A549 treated with AZD9567 at 1 μM for 4 hours (cell line): ENCODE measurements around the gene C16orf46. TPM values are rescaled to one million over a fixed set of nuclear protein-coding genes. Genes with fewer than 3 reads are reported as not detected.

Experiments used
- total RNA-seq: library from RNA; stranded (reverse); fragments of 200-300 nt; extraction: Qiagen RNA extraction; gene quantifications from 5 replicates; pipeline ENCODE4 v1.2.3, GENCODE V29; 2022; ENCODE audit not compliant: insufficient read depth

C16orf46 gene, protein sequence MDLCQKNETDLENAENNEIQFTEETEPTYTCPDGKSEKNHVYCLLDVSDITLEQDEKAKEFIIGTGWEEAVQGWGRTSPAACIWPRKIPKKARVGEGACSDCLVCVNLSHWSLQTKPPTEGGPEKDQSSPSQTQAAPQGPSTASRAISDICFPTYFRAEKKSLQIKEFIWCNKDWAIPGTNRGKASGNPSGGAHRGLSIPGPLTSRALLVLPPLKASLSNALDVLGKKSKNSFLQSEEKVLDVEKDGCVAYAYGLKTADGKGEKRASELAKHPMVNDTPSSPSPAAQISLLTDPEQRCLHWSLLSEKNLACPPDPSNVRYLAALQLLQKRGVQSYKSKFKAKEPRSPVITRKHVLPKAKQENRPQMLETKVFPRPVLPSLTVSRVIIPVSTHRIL
- total RNA-seq: 0.44 to 1.00 TPM (median 0.70 TPM) in 4 of 5 replicates, not detected in the other

GRCh38 chr16:81077076-81077940 lies at the start of gene C16orf46:
Gene C16orf46 (minus strand): TSS chr16:81077238. CDS start chr16:81063955, 13,283 bp downstream.

DNA sequence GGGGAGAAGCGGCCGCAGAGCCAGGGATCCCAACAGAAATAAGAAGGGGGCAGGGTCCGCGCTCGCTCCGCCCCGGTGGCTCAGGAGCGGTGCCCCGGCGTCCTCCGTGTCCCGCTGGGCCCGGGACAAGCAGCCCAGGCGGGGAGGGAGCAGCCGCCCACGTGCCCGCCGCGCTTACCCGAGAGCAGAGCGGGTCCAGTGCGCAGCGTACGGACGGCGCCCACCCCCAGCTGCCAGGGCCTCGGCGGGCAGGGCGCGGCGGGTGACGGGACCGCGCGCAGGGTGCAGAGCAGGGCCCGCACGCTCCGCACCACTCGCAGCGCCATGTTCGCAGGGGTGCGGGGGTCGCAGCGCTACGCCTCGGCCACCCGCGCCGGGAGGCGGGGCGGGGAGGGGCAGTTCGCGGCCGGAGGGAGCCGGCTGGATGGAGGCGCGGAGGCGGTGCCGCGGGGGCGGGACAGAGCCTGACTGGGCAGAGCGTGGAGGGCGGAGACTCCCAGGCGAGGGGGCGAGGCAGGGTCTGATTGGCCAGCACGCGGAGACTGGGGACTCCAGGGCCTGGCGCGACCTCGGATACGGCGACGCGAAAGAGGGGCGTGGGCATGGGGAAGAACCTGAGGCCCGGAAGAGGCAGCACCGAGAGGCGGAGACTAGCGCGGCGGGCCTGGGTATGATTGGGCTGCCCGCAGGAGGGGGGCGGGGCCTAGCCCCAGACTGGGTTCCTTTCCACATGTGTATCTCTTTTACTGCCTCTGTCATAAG lies 19.1 kb upstream of the C16orf46 start, which contains the start of gene GCSH:
Gene GCSH (minus strand): TSS at position 443 of the 762 bp plus-strand sequence. CDS start 117 bp downstream, at position 326.

DNA sequence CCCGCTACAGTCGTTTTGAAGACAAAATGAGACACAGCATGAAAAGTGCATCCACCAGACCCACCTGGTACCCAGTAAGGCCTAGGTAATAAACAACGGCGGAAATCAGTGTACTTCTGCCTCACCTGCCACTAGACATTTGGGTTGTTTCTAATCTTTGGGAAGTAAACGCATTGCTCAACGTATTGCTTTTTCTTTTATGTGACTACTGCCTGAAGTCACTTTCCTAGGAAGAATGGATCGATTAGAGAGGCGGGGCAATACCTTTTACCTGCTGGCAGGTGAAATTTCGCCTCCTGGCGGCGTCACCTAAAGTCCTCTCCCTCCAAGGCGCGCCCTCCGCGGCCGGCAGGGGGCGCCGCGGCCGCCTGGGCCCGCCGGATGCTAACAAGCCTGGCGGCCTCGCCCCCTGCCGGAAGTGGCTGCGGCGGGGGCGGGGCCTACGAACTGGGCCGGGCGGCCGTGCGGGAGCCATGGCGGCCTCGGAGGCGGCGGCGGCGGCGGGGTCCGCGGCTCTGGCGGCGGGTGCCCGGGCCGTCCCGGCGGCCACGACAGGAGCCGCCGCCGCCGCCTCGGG lies 41.6 kb downstream of the C16orf46 start, which contains the start of gene ATMIN:
Gene ATMIN (plus strand): TSS at position 445 of the 577 bp plus-strand sequence. CDS start 29 bp downstream, at position 474.

Other genes starting within 250 kb of the C16orf46 start
- gene CMC2, start 70.4 kb downstream of the C16orf46 start, total RNA-seq: 127 to 135 TPM (median 133 TPM) in 5 replicates
- 70.1 to 87.1 TPM (median 71.1 TPM) in 5 replicates for gene CENPN, start 70.0 kb downstream of the C16orf46 start, total RNA-seq
- gene ATMIN, start 41.4 kb downstream of the C16orf46 start, total RNA-seq: 31.1 to 35.7 TPM (median 32.0 TPM) in 5 replicates
- 38.4 to 66.0 TPM (median 61.8 TPM) in 5 replicates for gene GCSH, start 19.2 kb upstream of the C16orf46 start, total RNA-seq
- 0.73 to 1.2 TPM (median 0.96 TPM) in 4 of 5 replicates, not detected in the other for gene BCO1, start 161.5 kb upstream of the C16orf46 start, total RNA-seq
- gene GAN, start 237.7 kb upstream of the C16orf46 start, total RNA-seq: 2.2 to 3.9 TPM (median 2.7 TPM) in 5 replicates